Measurements from ENCODE around the gene GTF2H2. TPM values are rescaled to one million over a fixed set of nuclear protein-coding genes. Genes with fewer than 3 reads are reported as not detected.

The GTF2H2 gene
- 6.5 and 16.0 TPM in 2 replicates for total RNA-seq

GRCh38 chr5:71067262-71067928, at the start of gene GTF2H2:
Gene GTF2H2, minus strand, starts transcription at chr5:71067676. Its CDS starts 4,913 bp downstream, at chr5:71062763.

GRCh38 chr5:71025289-71025953, 42.1 kb downstream of the GTF2H2 start, which contains the start of gene NAIP:
Gene NAIP, minus strand, starts transcription at chr5:71025339. Its CDS starts 12,424 bp downstream, at chr5:71012915.

Other genes with a start within 250 kb of the GTF2H2 start
- gene SERF1A, start 167.0 kb downstream of the GTF2H2 start, total RNA-seq: 8.1 and 8.7 TPM in 2 replicates
- gene SMN1, start 142.6 kb downstream of the GTF2H2 start, total RNA-seq: 19.8 and 25.4 TPM in 2 replicates
- 1.8 and 5.4 TPM in 2 replicates for gene NAIP, start 42.3 kb downstream of the GTF2H2 start, total RNA-seq

All from bladder microvascular endothelial cell (primary cell).